ENCODE data around the gene TCEAL1.
"Not testable (repeated sequence)": the region's sequence is repeated elsewhere in the genome, so short reads cannot be mapped to it uniquely, and the experiment has no call there.

Gene TCEAL1

DNA sequence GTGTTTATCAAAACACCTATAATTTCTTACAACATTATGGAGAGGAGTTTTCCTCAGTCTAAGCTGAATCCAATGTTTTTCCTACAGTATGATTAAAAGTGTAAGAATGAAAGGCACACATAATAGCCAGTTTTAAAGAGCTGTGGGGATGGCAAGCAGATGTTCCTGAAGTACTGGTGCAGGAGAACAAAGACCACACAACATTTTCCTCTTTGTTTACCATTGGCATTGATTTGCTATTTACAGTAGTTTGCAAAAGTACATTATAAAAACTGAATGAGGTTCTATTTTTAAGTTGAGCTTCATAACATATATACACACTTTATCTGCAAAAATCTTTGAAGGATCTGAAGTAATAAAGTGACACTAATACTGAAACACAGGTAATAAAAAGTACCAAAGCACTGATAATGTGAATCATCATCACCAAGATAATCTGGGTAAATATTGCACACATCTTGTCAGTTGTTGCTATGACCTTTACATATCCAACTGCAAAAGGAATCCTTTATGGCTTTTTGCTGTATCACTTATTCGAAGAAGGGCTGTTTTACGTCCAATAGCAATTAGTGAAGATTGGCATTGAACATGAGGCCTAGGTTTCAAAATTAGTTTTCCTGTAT lies 22.5 kb downstream of the TCEAL1 start:
- no peak overlapping the region for H3K27ac Mint-ChIP-seq
- H3K4me3 Mint-ChIP-seq, result no peak overlapping the region
- no peaks in the 10 kb centered on the region for H3K27me3 Mint-ChIP-seq
- H3K9me3 Mint-ChIP-seq, result no peaks in the 10 kb centered on the region
- CTCF ChIA-PET, result no interaction called here
- H3K36me3 Mint-ChIP-seq, result no peaks in the 10 kb centered on the region
- peaks cover 3% of the 10 kb centered on the region for H3K4me1 Mint-ChIP-seq
- no peak for DNase-seq

DNA sequence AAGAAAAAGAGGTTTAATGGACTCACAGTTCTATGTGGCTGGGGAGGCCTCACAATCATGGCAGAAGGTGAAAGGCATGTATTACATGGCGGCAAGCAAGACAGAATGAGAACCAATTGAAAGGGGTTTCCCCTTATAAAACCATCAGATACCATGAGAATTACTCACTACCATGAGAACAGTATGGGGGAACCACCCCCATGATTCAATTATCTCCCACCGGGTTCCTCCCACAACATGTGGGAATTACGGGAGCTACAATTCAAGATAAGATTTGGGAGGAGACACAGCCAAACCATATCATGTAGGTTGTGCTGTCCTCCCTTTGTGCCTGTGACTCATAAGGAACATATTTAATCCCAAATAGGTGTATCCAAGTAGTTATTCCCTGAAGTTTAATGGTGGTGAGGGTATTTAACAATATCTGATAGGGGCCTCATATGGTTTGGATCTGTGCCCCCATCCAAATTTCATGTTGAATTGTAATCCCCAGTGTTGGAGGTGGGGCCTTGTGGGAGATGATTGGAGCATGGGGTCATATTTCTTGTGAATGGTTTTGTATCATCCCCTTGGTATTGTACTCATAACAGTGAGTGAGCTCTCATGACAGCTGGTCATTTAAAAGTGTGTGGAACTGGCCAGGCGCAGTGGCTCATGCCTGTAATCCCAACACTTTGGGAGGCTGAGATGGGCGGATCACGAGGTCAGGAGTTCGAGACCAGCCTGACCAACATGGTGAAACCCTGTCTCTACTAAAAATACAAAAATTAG lies 26.6 kb downstream of the TCEAL1 start:
- H3K27me3 Mint-ChIP-seq, H3K4me3 Mint-ChIP-seq, H3K36me3 Mint-ChIP-seq, DNase-seq, CTCF ChIA-PET, H3K4me1 Mint-ChIP-seq, H3K27ac Mint-ChIP-seq, H3K9me3 Mint-ChIP-seq: not testable (repeated sequence)

DNA sequence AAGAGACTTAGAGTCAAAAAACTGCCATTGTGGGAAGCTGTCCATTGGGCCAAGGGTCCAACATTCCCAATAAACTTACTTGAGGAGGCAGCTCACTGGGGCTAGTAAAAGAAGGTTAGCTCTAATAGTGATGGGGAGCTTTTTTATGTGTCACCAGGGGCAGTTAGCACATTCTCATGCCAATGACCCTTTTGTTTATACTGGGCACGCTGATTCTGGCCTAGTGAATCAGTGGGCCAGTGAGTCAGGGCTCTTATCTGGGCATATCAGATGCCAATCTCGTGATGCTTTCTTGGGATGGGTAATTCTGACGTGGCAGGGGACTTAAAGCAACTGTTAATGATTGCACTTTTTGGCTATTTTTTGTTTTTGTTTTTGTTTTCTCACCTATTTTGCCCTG lies 27.8 kb downstream of the TCEAL1 start:
- no peaks in the 10 kb centered on the region for H3K9me3 Mint-ChIP-seq
- no peaks in the 10 kb centered on the region for H3K27me3 Mint-ChIP-seq
- H3K27ac Mint-ChIP-seq, result no peak overlapping the region
- H3K4me1 Mint-ChIP-seq, result peaks cover 8% of the 10 kb centered on the region
- no peaks in the 10 kb centered on the region for H3K36me3 Mint-ChIP-seq
- no peak overlapping the region for H3K4me3 Mint-ChIP-seq
- CTCF ChIA-PET, result no interaction called here
- no peak for DNase-seq

DNA sequence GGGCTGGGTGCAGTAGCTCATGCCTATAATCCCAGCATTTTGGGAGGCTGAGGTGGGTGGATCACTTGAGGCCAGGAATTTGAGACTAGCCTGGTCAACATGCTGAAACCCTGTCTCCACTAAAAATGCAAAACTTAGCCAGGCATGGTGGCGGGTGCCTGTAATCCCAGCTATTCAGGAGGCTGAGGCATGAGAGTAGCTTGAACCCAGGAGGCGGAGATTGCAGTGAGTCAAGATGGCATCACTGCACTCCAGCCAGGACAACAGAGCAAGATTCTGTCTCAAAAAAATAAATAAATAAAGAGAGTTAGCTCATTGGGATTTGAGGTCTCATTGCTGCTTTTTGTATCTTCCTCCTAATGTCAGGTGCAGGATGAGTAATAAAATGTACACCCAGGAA lies 28.3 kb downstream of the TCEAL1 start:
- H3K9me3 Mint-ChIP-seq, H3K4me1 Mint-ChIP-seq, H3K36me3 Mint-ChIP-seq, CTCF ChIA-PET, H3K27ac Mint-ChIP-seq, H3K4me3 Mint-ChIP-seq, DNase-seq, H3K27me3 Mint-ChIP-seq: not testable (repeated sequence)

DNA sequence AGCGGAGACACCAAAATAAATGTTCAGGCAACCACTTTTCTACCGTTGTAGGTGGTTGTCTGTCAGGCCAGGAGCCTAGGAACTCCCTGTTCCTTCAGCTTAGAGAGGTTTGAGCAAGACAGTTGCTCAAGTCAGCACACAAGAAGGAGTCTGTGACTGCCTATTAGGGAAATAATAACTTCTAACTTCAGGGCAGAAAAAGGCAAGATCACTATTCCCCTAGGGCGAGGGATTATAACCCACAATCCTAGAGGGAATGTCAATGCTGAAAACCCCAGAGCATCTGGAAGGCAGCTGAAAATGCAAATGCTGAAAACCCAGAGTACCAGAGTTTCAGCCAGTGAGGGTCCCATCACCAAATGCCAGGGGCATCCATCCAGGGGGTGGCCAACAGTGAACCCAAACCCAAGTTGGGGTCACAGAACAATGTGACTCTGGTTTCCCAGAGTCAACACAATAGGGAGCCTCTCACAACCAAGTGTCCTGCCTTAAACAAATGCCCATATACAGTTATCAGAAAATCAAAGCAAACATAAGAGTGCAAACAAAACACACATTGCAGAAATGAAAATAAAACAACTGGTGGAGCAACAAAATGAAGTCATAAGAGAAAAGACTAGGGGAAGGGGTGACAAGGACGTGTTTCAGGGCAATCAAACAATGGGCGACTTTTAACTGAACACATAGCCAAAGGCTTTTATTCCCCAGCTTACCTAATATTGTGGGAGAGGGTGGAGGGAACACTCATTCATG lies 30.1 kb downstream of the TCEAL1 start:
- no peak overlapping the region for H3K4me3 Mint-ChIP-seq

DNA sequence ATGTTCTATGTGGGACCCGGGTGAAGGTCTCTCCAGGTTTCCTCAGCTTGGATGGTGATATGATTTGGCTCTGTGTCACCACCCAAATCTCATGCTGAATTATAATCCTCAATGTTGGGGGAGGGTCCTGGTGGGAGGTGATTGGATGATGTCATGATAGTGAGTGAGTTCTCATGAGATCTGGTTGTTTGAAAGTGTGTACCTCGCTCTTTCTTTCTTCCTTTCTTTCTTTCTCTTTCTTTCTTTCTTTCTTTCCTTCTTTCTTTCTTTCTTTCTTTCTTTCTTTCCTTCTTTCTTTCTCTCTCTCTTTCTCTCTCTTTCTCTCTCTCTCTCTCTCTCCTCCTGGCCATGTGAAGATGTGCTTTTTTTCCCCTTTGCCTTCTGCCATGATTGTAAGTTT lies 30.7 kb downstream of the TCEAL1 start:
- H3K36me3 Mint-ChIP-seq, CTCF ChIA-PET, DNase-seq, H3K27ac Mint-ChIP-seq, H3K4me1 Mint-ChIP-seq, H3K4me3 Mint-ChIP-seq, H3K9me3 Mint-ChIP-seq: not testable (repeated sequence)
- peaks cover 10% of the 10 kb centered on the region for H3K27me3 Mint-ChIP-seq

More for the DNA sequence above, 30.1 kb downstream of the TCEAL1 start:
- no peak for DNase-seq
- H3K4me1 Mint-ChIP-seq, result peaks cover 8% of the 10 kb centered on the region
- peaks cover 4% of the 10 kb centered on the region for H3K27me3 Mint-ChIP-seq
- H3K27ac Mint-ChIP-seq, result no peak overlapping the region
- CTCF ChIA-PET, result no interaction called here
- H3K9me3 Mint-ChIP-seq, result no peaks in the 10 kb centered on the region
- no peaks in the 10 kb centered on the region for H3K36me3 Mint-ChIP-seq

DNA sequence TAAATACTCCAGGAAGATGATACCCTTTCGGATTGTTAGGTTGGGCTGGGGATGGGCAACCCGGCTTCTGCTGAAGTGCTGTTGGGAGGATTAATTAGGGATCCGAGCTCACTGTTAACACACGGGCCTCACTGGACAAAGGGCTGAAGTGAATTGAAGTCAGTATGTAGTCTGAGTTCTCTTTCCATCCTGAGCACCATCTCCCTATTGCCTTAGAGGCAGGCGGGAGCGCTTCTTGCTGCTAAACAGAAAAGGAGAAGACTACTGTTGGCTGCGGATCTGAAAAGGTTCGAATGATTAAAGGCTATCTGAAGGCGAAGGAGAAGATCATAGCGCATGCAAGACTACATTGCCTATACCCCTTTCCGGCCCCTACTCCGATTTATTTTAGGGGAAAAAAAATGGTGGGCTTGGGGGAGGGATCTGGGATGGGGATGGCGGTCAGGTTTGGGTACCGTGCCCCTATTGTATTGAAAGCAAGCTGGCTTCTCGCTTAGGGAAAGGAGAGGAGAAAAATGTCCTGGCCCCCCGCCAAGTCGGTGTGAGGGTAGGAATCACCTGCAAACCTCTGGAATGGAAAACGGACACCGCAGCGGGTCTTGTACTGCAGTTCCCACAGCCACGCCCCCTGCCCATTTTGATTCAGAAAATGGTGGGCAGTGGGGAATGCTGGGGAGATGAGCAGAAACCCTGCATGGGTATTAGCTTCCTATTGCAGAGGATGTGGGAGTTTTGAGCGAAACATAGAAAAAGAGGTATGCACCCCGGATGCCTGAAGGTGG lies 35.4 kb downstream of the TCEAL1 start:
- H3K27ac Mint-ChIP-seq, result no peak overlapping the region
- CTCF ChIA-PET, result no interaction called here
- H3K4me3 Mint-ChIP-seq, result no peak overlapping the region
- H3K4me1 Mint-ChIP-seq, result no peaks in the 10 kb centered on the region
- no peaks in the 10 kb centered on the region for H3K9me3 Mint-ChIP-seq
- DNase-seq, result no peak
- no peaks in the 10 kb centered on the region for H3K36me3 Mint-ChIP-seq
- H3K27me3 Mint-ChIP-seq, result peaks cover 25% of the 10 kb centered on the region

DNA sequence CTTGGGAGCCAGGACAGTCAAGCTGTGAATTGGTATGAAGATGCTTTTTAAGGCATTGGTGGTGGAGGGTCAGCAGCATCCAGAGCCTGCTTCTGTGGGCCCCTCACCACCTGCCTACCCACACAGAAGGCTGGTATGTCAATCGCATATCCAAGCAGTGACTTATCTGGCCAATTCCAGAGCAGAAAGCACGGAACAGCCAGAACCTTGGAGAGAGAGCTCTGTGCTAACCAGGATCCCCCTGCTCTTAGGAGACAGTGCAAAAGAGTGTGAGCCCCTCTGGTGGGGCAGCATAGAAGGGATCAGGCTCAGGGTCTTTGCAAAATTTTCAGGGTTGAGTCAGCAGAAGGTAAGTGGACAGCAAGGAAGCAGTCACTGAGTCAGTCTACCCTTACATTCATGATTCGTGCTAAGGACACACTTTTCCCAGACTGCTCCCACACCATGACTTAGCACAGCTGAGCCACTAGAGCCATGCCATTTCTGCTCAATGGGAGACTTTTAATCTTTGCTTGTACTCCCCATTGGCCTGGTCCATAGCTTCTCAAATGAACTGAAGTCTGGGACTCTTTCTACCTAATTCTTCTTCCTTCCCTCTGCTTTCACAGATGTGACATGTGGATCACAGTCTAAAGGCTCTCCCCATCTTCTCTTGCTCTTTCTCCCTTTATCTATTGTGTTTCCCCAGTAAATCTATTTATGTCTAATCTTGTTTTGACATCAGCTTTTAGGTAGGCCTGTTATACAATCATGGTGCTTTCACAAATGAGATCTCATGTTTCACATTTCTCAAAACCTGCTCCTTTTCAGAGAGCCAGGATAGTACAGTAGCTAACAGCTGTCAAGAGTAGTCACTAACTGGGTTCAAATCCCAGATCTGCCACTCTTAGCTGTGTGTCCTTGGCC lies 37.7 kb downstream of the TCEAL1 start:
- no peak for DNase-seq
- CTCF ChIA-PET, result no interaction called here
- no peaks in the 10 kb centered on the region for H3K4me1 Mint-ChIP-seq
- H3K4me3 Mint-ChIP-seq, result no peak overlapping the region
- no peaks in the 10 kb centered on the region for H3K9me3 Mint-ChIP-seq
- peaks cover 25% of the 10 kb centered on the region for H3K27me3 Mint-ChIP-seq
- H3K27ac Mint-ChIP-seq, result no peak overlapping the region
- H3K36me3 Mint-ChIP-seq, result no peaks in the 10 kb centered on the region

DNA sequence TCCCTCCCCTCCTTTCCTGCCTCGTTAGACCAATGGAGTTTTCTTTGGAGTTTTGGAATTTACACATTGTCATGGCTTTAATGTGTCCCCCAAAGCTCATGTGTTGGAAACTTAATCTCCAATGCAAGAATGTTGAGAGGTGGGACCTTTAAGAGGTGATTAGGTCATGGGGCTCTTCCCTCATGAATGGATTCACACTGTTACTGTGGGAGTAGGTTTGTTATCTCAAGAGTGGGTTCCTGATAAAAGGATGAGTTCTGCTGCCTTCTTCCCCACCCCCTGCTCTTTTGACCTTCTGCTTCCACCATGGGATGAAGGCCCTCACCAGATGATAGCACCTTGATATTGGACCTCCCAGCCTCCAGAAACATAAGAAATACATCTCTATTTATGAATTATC lies 41.0 kb downstream of the TCEAL1 start:
- no peaks in the 10 kb centered on the region for H3K36me3 Mint-ChIP-seq
- no peak overlapping the region for H3K4me3 Mint-ChIP-seq
- no peak for DNase-seq
- H3K27ac Mint-ChIP-seq, result peak overlapping the region; percentile 42
- CTCF ChIA-PET, result no interaction called here
- no peaks in the 10 kb centered on the region for H3K9me3 Mint-ChIP-seq
- H3K4me1 Mint-ChIP-seq, result no peaks in the 10 kb centered on the region
- H3K27me3 Mint-ChIP-seq, result peaks cover 12% of the 10 kb centered on the region

DNA sequence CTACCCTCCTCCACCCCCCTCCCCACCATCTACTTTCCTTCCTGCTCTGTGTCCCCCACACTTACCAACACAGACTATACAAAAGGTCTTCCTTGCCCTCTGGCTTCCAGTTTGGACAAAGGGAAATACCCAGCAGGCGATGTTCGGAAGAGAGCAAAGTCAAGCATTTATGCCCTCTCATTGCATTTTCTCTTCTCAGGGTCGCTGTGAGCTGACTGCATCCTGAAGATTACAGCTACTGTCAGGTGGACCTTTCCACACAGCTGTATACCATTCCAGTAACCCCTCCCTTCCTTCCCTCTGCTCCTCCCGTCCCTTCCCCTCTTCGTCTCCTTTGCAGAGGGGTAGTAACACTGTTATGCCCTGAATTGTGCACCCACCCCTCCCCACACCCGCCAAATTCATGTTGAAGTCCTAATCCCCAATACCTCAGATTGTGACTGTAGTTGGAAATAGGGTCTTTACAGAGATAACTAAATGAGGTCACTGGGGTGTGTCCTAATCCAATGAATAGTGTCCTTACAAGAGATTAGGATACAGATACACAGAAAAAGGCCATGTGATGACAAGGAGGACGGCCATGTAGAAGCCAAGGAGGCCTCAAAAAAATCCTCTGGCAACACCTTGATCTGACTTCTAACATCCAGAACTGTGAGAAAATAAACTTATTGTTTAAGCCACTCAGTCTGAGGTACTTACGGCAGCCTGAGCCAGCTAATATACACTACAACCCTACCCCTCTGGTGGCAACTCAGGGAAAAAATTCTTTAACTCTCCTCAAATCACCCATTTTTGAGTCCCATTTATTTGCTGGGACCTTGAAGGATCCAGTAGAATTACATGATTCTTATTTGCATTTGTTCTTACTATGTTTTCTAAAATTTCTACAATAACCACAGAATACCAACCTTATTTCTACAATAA lies 46.0 kb downstream of the TCEAL1 start:
- Mint-ChIP-seq H3K9me3 (no peaks in the 10 kb centered on the region), H3K4me1 (no peaks in the 10 kb centered on the region), H3K27ac (no peak overlapping the region), H3K4me3 (no peak overlapping the region), H3K27me3 (no peaks in the 10 kb centered on the region), H3K36me3 (peaks cover 30% of the 10 kb centered on the region)
- no peak for DNase-seq
- CTCF ChIA-PET, result no interaction called here

DNA sequence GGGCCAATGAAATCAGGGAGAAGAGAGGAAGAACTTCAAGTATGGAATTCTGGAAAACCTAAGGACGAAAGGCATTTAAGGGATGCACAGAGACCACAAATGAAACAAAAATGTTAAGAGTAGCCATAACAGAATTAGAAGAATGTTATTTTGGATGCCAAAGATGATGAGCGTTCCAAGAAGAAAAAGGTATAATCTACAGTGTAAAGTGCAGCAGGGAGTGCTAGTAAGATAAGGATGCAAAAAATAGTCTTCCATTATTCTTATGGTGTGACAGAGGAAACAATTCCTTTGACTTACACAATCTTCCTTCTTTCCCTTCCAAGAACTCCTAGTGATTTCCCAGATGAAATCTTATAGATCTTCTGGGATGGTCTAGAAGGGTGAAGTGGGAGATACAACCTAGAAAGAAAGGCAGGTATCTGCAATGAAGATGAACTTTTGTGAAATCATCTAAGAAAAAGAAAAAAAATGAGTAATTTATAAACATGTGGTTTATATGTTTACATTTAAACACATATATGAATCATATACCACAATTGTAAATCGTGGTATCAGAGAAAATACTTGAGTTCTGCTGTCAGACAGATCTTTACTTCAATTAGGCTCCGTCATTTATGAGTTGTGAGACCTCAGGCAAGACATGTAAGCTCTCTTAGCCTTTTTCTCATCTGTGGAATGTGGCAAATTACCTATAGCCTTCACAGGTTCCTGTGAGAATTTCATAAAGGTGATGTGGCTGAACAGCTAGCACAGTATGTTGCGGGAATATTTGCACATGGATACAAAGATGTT lies 49.6 kb downstream of the TCEAL1 start:
- Mint-ChIP-seq H3K4me3 (no peak overlapping the region), H3K36me3 (peaks cover 30% of the 10 kb centered on the region), H3K4me1 (no peaks in the 10 kb centered on the region), H3K27ac (peak overlapping the region; percentile 28), H3K27me3 (no peaks in the 10 kb centered on the region), H3K9me3 (no peaks in the 10 kb centered on the region)
- CTCF ChIA-PET, result no interaction called here
- no peak for DNase-seq

Measured in activated naive CD4-positive, alpha-beta T cell treated with anti-CD3 and anti-CD28 coated beads, Interleukin-2, amount 10 ng/mL, durations not matched to agents 7 days and 5 days (primary cell).